ENCODE data around the gene STH. TPM values are rescaled to one million over a fixed set of nuclear protein-coding genes. Genes with fewer than 3 reads are reported as not detected.

The STH gene
- total RNA-seq, 1 donor from 2014 or later, result not detected

DNA sequence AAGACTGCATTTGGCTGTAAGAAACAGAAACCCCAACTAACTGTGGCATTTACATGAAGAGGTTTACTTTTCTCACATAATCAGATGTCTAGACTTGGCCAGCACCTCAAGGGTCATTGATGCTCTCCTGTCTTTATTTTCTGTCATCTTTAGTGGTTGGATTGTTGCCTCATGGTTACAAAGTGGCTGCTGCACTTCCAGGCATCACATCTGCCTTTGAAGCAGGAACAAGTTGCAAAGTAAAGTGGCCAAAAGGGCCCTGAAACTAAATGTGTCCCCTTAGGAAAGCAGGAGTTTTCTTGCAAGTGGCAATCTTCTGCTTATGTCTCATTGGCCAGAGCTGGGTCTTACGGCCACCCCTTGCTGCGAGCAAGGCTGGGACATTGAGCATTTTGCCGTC is 26.5 kb upstream of the STH start:
- no peak for TF ChIP-seq EZH2 (IDR thresholded peaks at IDR 0.05; ENCODE audit: insufficient read depth, low read length)
- TF ChIP-seq, protein P1, sequence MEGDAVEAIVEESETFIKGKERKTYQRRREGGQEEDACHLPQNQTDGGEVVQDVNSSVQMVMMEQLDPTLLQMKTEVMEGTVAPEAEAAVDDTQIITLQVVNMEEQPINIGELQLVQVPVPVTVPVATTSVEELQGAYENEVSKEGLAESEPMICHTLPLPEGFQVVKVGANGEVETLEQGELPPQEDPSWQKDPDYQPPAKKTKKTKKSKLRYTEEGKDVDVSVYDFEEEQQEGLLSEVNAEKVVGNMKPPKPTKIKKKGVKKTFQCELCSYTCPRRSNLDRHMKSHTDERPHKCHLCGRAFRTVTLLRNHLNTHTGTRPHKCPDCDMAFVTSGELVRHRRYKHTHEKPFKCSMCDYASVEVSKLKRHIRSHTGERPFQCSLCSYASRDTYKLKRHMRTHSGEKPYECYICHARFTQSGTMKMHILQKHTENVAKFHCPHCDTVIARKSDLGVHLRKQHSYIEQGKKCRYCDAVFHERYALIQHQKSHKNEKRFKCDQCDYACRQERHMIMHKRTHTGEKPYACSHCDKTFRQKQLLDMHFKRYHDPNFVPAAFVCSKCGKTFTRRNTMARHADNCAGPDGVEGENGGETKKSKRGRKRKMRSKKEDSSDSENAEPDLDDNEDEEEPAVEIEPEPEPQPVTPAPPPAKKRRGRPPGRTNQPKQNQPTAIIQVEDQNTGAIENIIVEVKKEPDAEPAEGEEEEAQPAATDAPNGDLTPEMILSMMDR (IDR thresholded peaks at IDR 0.05; ENCODE audit: insufficient read depth, low read depth, low read length), result no peak
- H3K36me3 Mint-ChIP-seq (ENCODE audit: low read depth, unreplicated experiment), result peaks cover 4% of the 10 kb centered on the region
- no peak for DNase-seq (ENCODE audit: low read depth)
- H3K9ac ChIP-seq (ENCODE audit: low read length), result no peak overlapping the region
- H3K9me3 Mint-ChIP-seq (ENCODE audit: unreplicated experiment), result peaks cover 18% of the 10 kb centered on the region
- H3K27ac ChIP-seq (ENCODE audit: low read depth, low read length), result no peak overlapping the region
- H3K4me3 ChIP-seq (ENCODE audit: insufficient read depth, low read depth, low read length), result no peak overlapping the region
- peaks cover 16% of the 10 kb centered on the region for H3K27me3 ChIP-seq (ENCODE audit: insufficient read depth, low read length)
- no peaks in the 10 kb centered on the region for H4K20me1 ChIP-seq (ENCODE audit: insufficient read depth, low read length)
- H3K27me3 Mint-ChIP-seq (ENCODE audit: low read depth, unreplicated experiment), result peaks cover 30% of the 10 kb centered on the region
- no peak overlapping the region for H2AFZ ChIP-seq (ENCODE audit: low read depth, low read length)
- H3K4me1 ChIP-seq (ENCODE audit: insufficient read depth, low read length), result no peaks in the 10 kb centered on the region
- H3K9me3 ChIP-seq (ENCODE audit: insufficient read depth, low read depth, low read length), result no peaks in the 10 kb centered on the region
- H3K4me3 Mint-ChIP-seq (ENCODE audit: unreplicated experiment), result no peak overlapping the region
- no peaks in the 10 kb centered on the region for H3K36me3 ChIP-seq (ENCODE audit: insufficient read depth, low read length)
- H3K4me1 Mint-ChIP-seq (ENCODE audit: low read depth, unreplicated experiment), result peaks cover 7% of the 10 kb centered on the region
- no peaks in the 10 kb centered on the region for H3K79me2 ChIP-seq (ENCODE audit: insufficient read depth, low read length)
- no peak for FAIRE-seq
- H3K27ac Mint-ChIP-seq (ENCODE audit: unreplicated experiment), result no peak overlapping the region
- no peak overlapping the region for H3K4me2 ChIP-seq (ENCODE audit: low read length)

DNA sequence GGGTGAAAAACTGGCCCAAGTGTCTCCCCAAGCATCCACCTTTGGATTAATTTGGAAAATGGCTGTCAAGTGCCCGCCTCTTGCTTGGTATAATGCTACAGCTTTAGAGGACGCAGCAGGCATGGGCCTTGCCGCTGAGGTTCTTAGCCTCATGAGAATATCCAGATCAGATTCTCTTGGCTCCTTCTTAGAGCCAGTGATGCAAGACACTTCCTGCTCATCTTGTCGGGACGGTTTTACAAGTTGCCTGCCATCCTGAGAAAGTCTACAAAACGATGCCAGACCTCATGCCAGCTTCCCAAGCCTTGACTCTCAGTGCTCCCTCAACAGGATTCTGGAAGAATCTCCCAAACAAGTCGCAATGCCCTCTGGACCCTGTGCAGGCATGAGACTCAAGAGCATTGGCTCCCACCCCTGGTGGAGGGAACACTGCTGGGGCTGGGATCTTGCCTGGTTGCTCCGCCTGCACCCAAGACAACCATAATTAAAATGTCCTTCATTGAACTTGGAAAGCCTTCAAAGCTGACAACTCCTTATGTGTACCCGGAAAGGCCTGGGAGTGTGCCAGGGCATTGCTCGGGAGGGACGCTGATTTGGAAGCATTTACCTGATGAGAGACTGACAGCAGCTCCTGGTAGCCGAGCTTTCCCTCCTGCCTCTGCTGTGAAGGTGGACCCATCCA is 25.8 kb upstream of the STH start:
- Histone ChIP-seq H3K36me3 (ENCODE audit: insufficient read depth, low read length) (no peaks in the 10 kb centered on the region), H3K27me3 (ENCODE audit: insufficient read depth, low read length) (peaks cover 13% of the 10 kb centered on the region)
- FAIRE-seq, result no peak

More for the DNA sequence above, 25.8 kb upstream of the STH start:
- H3K27ac Mint-ChIP-seq (ENCODE audit: unreplicated experiment), result no peak overlapping the region
- no peak overlapping the region for H3K9ac ChIP-seq (ENCODE audit: low read length)
- TF ChIP-seq EZH2 (IDR thresholded peaks at IDR 0.05; ENCODE audit: insufficient read depth, low read length), result no peak
- TF ChIP-seq, protein P1 (IDR thresholded peaks at IDR 0.05; ENCODE audit: insufficient read depth, low read depth, low read length), result no peak
- peaks cover 12% of the 10 kb centered on the region for H3K4me1 Mint-ChIP-seq (ENCODE audit: low read depth, unreplicated experiment)
- no peaks in the 10 kb centered on the region for H3K4me1 ChIP-seq (ENCODE audit: insufficient read depth, low read length)
- no peak for DNase-seq (ENCODE audit: low read depth)
- peaks cover 26% of the 10 kb centered on the region for H3K27me3 Mint-ChIP-seq (ENCODE audit: low read depth, unreplicated experiment)
- H3K4me3 Mint-ChIP-seq (ENCODE audit: unreplicated experiment), result no peak overlapping the region
- H4K20me1 ChIP-seq (ENCODE audit: insufficient read depth, low read length), result no peaks in the 10 kb centered on the region
- peaks cover 15% of the 10 kb centered on the region for H3K9me3 Mint-ChIP-seq (ENCODE audit: unreplicated experiment)
- H3K4me3 ChIP-seq (ENCODE audit: insufficient read depth, low read depth, low read length), result no peak overlapping the region
- no peaks in the 10 kb centered on the region for H3K9me3 ChIP-seq (ENCODE audit: insufficient read depth, low read depth, low read length)
- H3K36me3 Mint-ChIP-seq (ENCODE audit: low read depth, unreplicated experiment), result peaks cover 4% of the 10 kb centered on the region
- H2AFZ ChIP-seq (ENCODE audit: low read depth, low read length), result no peak overlapping the region
- no peaks in the 10 kb centered on the region for H3K79me2 ChIP-seq (ENCODE audit: insufficient read depth, low read length)
- no peak overlapping the region for H3K4me2 ChIP-seq (ENCODE audit: low read length)
- no peak overlapping the region for H3K27ac ChIP-seq (ENCODE audit: low read depth, low read length)
